ENCODE data around the gene PPP4R3A.

PPP4R3A gene

DNA sequence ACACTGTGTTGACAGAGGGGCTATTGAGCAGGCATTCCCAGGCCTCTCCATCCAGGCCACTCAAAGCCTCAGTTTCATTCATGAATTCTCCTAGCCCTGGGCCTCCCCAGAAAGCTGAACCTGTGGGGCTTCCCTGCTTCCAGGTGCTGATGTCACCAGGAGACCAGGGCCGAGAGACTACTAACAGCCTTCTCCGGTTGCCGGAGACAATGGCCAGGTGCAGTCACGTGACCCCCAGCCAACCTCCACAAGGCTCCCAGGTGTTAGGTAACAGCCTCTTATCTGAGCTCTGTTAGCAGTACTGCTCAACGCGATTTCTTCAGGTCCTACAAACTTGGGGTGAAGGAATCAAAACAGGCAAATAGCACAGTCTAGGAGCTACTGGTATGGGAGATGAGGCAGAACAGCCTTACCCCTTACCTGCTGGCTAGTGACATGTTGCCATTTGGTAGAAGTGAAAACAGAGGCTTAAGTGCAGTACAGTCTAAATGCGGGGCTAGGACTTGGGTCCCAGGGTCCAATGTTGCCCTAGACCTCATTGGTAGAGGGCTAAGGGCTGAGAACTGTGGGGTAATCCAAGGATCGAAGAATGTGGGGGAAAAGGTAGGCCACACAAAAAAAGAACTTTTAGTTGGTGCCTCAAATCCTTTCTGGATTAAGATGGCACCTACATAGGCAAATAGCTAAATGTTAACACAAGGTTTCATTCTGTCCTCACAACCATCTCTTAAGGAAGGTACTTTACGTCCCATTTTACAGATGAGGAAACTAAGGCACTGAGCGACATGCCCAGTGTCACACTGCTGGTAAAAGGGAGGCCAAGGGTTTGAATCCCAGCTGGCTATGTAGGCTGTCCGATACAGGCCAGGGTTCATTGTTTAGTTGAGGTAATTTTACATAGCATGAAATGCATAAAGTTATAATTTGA, 96.3 kb downstream of the PPP4R3A start:
- no peak overlapping the region for H3K27ac ChIP-seq (replicated peaks)
- TF ChIP-seq SPI1 (IDR thresholded peaks at IDR 0.05; ENCODE audit: borderline replicate concordance, low read depth) = no peak
- no peak for TF ChIP-seq GABPA (IDR thresholded peaks at IDR 0.05; ENCODE audit: low read depth)
- TF ChIP-seq POLR2AphosphoS5 (IDR thresholded peaks at IDR 0.05; ENCODE audit: low read depth) = no peak
- TF ChIP-seq, protein P1, sequence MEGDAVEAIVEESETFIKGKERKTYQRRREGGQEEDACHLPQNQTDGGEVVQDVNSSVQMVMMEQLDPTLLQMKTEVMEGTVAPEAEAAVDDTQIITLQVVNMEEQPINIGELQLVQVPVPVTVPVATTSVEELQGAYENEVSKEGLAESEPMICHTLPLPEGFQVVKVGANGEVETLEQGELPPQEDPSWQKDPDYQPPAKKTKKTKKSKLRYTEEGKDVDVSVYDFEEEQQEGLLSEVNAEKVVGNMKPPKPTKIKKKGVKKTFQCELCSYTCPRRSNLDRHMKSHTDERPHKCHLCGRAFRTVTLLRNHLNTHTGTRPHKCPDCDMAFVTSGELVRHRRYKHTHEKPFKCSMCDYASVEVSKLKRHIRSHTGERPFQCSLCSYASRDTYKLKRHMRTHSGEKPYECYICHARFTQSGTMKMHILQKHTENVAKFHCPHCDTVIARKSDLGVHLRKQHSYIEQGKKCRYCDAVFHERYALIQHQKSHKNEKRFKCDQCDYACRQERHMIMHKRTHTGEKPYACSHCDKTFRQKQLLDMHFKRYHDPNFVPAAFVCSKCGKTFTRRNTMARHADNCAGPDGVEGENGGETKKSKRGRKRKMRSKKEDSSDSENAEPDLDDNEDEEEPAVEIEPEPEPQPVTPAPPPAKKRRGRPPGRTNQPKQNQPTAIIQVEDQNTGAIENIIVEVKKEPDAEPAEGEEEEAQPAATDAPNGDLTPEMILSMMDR (IDR thresholded peaks at IDR 0.05; ENCODE audit: insufficient read depth, low read length) = no peak
- TF ChIP-seq, protein P2, sequence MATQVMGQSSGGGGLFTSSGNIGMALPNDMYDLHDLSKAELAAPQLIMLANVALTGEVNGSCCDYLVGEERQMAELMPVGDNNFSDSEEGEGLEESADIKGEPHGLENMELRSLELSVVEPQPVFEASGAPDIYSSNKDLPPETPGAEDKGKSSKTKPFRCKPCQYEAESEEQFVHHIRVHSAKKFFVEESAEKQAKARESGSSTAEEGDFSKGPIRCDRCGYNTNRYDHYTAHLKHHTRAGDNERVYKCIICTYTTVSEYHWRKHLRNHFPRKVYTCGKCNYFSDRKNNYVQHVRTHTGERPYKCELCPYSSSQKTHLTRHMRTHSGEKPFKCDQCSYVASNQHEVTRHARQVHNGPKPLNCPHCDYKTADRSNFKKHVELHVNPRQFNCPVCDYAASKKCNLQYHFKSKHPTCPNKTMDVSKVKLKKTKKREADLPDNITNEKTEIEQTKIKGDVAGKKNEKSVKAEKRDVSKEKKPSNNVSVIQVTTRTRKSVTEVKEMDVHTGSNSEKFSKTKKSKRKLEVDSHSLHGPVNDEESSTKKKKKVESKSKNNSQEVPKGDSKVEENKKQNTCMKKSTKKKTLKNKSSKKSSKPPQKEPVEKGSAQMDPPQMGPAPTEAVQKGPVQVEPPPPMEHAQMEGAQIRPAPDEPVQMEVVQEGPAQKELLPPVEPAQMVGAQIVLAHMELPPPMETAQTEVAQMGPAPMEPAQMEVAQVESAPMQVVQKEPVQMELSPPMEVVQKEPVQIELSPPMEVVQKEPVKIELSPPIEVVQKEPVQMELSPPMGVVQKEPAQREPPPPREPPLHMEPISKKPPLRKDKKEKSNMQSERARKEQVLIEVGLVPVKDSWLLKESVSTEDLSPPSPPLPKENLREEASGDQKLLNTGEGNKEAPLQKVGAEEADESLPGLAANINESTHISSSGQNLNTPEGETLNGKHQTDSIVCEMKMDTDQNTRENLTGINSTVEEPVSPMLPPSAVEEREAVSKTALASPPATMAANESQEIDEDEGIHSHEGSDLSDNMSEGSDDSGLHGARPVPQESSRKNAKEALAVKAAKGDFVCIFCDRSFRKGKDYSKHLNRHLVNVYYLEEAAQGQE (IDR thresholded peaks at IDR 0.05; ENCODE audit: insufficient replicate concordance, low read depth) = no peak
- no peak overlapping the region for H3K4me3 ChIP-seq (replicated peaks; ENCODE audit: insufficient read depth, low read length)
- H3K27me3 ChIP-seq (ENCODE audit: insufficient read depth, poor library complexity, severe bottlenecking) = no peaks in the 10 kb centered on the region
- no peak for DNase-seq (ENCODE audit: low read depth in 1 of 2, low spot score in 1 of 2)

DNA sequence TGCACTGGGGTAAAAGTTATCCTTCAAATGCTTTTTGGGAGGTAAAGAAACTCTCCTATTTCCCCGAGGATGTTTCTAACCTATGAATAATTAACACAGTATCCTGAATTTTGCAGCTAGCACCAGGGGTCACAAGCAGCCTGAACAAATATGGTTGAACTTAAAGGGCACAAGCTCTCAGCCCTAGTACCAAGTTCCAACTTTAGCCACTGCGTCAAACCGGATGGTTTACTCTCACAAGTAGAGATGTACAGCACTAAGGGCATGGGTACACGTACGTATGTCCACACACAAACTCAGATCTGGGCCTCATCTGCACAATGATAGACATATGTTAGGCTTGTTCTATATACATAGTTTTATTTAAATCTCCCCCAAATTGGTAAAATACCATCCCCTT, 97.2 kb downstream of the PPP4R3A start:
- Histone ChIP-seq H3K4me3 (replicated peaks; ENCODE audit: insufficient read depth, low read length) (no peak overlapping the region), H3K27ac (replicated peaks) (no peak overlapping the region), H3K27me3 (ENCODE audit: insufficient read depth, poor library complexity, severe bottlenecking) (no peaks in the 10 kb centered on the region)
- DNase-seq (ENCODE audit: low read depth in 1 of 2, low spot score in 1 of 2) = no peak
- TF ChIP-seq SPI1 (IDR thresholded peaks at IDR 0.05; ENCODE audit: borderline replicate concordance, low read depth) = no peak
- TF ChIP-seq, protein P1 (IDR thresholded peaks at IDR 0.05; ENCODE audit: insufficient read depth, low read length) = no peak
- TF ChIP-seq GABPA (IDR thresholded peaks at IDR 0.05; ENCODE audit: low read depth) = no peak
- TF ChIP-seq, protein P2 (IDR thresholded peaks at IDR 0.05; ENCODE audit: insufficient replicate concordance, low read depth) = no peak
- no peak for TF ChIP-seq POLR2AphosphoS5 (IDR thresholded peaks at IDR 0.05; ENCODE audit: low read depth)

DNA sequence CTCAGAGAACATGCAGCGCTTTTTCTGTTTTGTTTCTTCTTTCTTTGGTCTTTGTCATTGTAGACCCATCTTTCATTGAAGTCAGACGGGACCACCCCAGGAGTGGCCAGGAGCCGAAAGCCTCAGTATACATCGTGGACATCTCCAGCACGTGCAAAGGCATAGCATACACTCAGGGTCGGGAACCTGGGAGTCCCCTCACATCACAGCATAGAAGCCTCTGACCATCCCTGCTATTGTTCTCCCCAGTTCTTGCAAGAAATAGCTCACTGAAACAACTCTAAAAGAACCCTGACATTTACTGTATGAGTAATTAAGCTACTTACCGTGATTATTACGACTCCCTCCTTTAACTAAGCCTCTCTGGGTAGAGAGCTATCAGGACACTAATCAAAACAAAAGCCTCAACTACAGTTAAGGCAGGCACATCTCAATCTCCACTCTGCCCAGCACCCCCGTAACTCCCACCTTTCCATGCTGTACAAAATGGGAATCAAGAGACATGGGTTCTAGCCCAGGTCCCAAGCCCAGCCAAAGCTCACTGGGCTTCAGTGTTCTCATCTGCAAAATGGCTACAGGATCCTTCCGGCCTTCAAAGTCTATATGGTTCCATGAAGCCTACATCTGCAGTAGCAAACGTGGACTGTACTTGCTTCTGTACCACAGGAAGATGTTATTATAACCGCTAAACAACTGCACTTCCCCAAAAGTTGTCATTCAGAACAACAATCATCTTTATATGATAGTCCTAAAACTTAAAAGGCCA, 99.2 kb downstream of the PPP4R3A start:
- TF ChIP-seq SPI1 (IDR thresholded peaks at IDR 0.05; ENCODE audit: borderline replicate concordance, low read depth) (peak; percentile 86), POLR2AphosphoS5 (IDR thresholded peaks at IDR 0.05; ENCODE audit: low read depth) (no peak)
- Histone ChIP-seq H3K4me3 (replicated peaks; ENCODE audit: insufficient read depth, low read length) (no peak overlapping the region), H3K27ac (replicated peaks) (0 out of 2 replicates have a peak overlapping the region, but pooled peaks have one; percentile 4), H3K27me3 (ENCODE audit: insufficient read depth, poor library complexity, severe bottlenecking) (no peaks in the 10 kb centered on the region)
- peak in 1 of 2 experiments; percentile 30 for DNase-seq (ENCODE audit: low read depth in 1 of 2, low spot score in 1 of 2)

Data from HL-60 (cell line).